Frontal cortex (tissue), 4 donors: ENCODE data around the gene GP1BB. TPM values are rescaled to one million over a fixed set of nuclear protein-coding genes. Genes with fewer than 3 reads are reported as not detected.
A peak's percentile ranks its signal among the peaks of the same experiment; 100 is the strongest.

Experiments used
- DNase-seq, 2 donors: peaks; one replicate each; pipeline ENCODE4 v3.0.0; 2012; ENCODE audit warnings: low spot score in 2 of 2
- FAIRE-seq: peaks from 2 replicates; lab custom pipeline; 2012; peaks lifted over from hg19 to GRCh38; lab: Jason Lieb, UNC
- total RNA-seq: library from RNA; depleted of rRNA; stranded (reverse); fragments of >200 nt; gene quantifications from one replicate; pipeline ENCODE4 v1.2.3, GENCODE V29; 2014
- donor health status: control.
- donor health status: control.
- donor health status: control.

GP1BB gene
- total RNA-seq, 1 donor from 2014 or later = 24.1 TPM

DNA sequence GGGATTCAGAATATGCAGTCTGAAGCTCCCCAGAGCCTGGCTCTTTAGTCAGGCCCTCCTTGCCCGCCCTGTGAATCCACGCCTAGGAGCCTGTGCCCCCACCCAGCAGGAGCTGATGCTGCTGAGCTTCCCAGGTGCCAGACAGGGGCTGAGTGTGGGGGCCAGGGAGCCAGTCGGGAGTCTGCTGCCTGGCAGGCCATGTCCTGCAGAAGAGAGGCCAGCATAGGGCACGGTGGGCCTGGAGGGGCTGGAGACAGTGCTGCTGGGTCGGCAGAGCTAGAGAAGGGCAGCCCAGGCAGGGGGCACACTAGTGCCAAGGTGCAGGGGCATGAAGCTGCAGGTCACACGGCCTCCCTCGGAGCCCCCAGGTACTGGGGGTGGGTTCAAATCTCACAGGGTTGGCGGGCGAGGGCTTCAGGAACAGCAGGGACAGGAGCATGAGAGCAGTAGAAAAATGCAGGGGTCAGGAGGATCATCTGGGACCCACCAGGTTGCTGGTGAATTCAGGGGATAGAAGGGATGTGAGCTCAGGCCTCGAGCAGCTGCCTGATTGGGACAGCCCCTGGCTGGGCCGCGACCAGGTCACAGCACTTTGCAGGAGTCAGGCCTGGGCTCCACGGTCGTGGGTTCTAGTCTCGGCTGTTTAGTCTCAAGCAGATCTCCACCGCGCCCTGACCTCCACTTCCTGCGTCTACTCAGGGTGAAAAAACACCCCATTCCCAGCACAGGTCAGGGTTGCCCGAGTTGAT is 13.1 kb upstream of the GP1BB start:
- FAIRE-seq (no peak), DNase-seq (no peak)

DNA sequence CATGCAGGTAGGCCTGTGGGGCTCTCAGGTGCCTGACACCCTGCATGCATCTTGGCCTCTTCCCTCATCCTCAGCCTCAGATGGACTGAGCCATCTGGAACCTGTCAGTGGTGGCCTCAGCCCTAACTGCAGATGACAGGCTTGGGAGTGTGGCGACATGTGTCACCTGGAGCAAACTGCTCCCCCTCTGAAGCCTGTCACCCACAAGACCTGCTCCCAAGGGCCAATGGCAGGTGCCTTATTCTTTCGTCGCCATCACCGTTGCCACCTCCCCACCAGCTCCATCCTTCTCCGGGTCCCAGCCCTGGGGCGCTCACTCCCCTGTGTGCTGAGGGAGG is 12.6 kb upstream of the GP1BB start:
- no peak for FAIRE-seq
- DNase-seq = no peak

DNA sequence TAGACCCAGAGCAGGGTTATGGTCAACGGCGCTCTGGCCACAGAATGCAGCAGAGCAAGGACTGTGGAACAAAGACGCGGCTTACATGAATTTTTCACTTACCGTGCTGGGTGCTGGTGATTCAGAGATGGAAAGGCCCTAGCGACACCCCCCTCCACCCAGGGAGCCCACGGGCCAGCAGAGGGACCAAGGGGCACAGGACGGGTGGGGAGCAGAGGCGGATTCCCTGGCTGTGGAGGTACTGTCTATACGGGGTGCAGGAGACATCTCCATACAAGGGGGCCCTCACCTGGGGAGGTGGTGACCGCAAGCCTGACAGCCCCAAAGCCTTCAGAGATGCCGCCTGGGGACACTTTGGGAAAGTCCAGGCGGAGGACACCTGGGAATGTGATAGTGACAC is 10.1 kb upstream of the GP1BB start:
- FAIRE-seq = no peak

GRCh38 chr22:19713650-19714311 is 9.6 kb upstream of the GP1BB start:
- FAIRE-seq (no peak), DNase-seq (no peak)

More for the DNA sequence above, 10.1 kb upstream of the GP1BB start:
- no peak for DNase-seq

- FAIRE-seq (no peak), DNase-seq (peak in 1 of 2 donors; percentile 60)
These were observed 8.8 kb upstream of the GP1BB start, which contains the start of gene SEPTIN5 for GRCh38 chr22:19714312-19715187. TSS of gene SEPTIN5 (plus strand) at chr22:19714503. CDS start at chr22:19714589, 86 bp downstream.

- FAIRE-seq = no peak
- no peak for DNase-seq
These were observed 8.0 kb upstream of the GP1BB start for GRCh38 chr22:19715188-19715930.

- FAIRE-seq (no peak), DNase-seq (no peak)
These were observed 7.1 kb upstream of the GP1BB start for GRCh38 chr22:19716041-19716828.

GRCh38 chr22:19716829-19717105 is 6.6 kb upstream of the GP1BB start:
- no peak for FAIRE-seq
- DNase-seq = no peak

GRCh38 chr22:19717181-19717580 is 6.2 kb upstream of the GP1BB start:
- DNase-seq (no peak), FAIRE-seq (no peak)

- peak; percentile 90 to 94 for DNase-seq
- no peak for FAIRE-seq
These were observed 5.5 kb upstream of the GP1BB start for GRCh38 chr22:19717691-19718455.

DNA sequence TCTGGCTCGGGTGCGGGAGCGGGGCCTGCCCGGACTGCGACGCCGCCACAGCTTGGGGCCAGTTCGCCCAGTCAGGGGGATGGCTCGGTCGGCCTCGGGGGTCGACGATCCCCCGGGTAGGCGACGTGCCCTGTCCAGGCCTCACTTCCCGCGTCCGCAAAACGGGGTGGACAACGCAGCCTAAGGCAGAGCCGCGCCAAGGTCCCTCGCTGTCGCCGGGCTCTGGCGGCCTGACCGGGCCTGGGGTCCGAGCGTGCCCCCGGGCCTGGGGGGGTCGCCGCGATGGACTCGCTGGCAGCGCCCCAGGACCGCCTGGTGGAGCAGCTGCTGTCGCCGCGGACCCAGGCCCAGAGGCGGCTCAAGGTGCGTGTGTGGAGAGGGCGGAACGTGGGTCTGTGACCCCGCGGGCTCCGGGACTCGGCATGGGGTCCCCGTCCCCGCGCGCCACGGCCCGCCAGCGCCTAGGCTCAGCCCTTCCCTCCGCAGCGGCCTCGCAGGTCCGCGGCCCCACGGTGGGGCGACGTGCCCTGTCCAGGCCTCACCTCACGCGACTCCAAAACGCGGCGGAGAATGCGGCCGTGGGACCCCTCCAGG is 4.8 kb upstream of the GP1BB start:
- no peak for DNase-seq
- FAIRE-seq = no peak

- DNase-seq (no peak), FAIRE-seq (no peak)
These were observed 4.3 kb upstream of the GP1BB start for GRCh38 chr22:19719050-19719482.

- no peak for FAIRE-seq
- no peak for DNase-seq
These were observed 3.8 kb upstream of the GP1BB start for GRCh38 chr22:19719488-19720021.

- no peak for DNase-seq
- FAIRE-seq = no peak
These were observed 3.0 kb upstream of the GP1BB start for GRCh38 chr22:19720150-19720827.

DNA sequence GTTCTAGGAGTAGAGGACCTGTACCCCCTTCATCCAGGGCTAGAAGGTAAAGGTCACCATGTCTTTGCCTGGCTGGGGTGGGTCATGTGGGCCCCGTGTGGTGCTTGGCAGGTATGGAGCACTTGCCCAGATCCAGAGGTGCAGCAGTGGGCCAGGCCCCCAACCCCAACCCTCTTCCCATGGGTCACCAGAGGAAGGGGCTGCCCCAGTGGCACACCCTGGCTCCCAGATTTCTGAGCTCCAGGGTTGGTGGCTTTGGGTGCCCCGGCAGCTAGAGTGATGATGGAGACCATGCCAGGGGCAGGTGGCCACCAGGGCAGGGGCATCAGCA is 2.4 kb upstream of the GP1BB start:
- FAIRE-seq (no peak), DNase-seq (no peak)

DNA sequence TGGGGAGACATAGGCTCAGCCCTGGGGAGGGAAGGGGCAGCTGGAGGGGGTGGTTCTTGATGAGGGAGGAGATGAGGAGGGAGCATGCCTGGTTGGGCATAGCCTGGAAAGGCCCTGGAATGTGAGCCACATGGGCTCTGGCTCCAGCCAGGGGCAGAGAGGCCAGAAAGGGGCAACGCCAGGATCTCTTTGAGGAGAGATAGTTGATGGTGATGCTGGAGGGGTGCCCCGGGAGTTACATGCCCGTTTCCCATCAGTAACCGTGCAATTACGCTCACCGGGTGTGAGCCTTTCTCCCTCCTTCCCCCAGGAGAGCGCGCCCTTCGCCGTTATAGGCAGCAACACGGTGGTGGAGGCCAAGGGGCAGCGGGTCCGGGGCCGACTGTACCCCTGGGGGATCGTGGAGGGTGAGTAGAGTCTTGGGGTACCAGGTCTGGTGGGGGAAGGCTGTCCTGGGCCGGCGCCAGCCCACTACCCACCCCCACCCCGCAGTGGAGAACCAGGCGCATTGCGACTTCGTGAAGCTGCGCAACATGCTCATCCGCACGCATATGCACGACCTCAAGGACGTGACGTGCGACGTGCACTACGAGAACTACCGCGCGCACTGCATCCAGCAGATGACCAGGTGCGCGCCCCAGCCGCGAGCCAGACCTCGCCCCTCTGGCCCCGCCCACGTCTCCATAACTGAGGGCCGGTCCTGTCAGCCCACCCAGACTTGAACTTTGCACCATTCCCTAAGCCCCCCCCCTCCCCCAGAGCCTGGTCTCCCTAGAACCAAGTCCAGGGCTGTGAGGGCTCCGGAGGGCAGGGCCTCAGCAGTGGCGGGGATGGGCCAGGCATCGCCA is 1.8 kb upstream of the GP1BB start:
- no peak for FAIRE-seq
- no peak for DNase-seq
